Measurements from ENCODE around the gene PRPF40A. TPM values are rescaled to one million over a fixed set of nuclear protein-coding genes. Genes with fewer than 3 reads are reported as not detected.

The PRPF40A gene
- total and polyA plus RNA-seq, 9 of the 15 experiments (the other 6 are each of a cell fraction or from before 2014, with no cell fraction given), result 168 to 304 (median 264) TPM

GRCh38 chr2:152647552-152647951 lies 69.7 kb downstream of the PRPF40A start (continued):
- TF ChIP-seq ATF6 (CRISPR knock-in tag; IDR thresholded peaks at IDR 0.05) (no peak), ZNF57 (CRISPR knock-in tag; IDR thresholded peaks at IDR 0.05) (no peak), FOXK1 (CRISPR knock-in tag; IDR thresholded peaks at IDR 0.05; ENCODE audit: borderline replicate concordance) (no peak), PHF8 (IDR thresholded peaks at IDR 0.05; ENCODE audit: borderline replicate concordance, low read length) (no peak), HLTF (IDR thresholded peaks at IDR 0.05) (no peak), ZFP30 (CRISPR knock-in tag; IDR thresholded peaks at IDR 0.05; ENCODE audit: borderline replicate concordance) (no peak), GTF2E2 (tag; IDR thresholded peaks at IDR 0.05) (no peak)
- TF ChIP-seq, protein P1, sequence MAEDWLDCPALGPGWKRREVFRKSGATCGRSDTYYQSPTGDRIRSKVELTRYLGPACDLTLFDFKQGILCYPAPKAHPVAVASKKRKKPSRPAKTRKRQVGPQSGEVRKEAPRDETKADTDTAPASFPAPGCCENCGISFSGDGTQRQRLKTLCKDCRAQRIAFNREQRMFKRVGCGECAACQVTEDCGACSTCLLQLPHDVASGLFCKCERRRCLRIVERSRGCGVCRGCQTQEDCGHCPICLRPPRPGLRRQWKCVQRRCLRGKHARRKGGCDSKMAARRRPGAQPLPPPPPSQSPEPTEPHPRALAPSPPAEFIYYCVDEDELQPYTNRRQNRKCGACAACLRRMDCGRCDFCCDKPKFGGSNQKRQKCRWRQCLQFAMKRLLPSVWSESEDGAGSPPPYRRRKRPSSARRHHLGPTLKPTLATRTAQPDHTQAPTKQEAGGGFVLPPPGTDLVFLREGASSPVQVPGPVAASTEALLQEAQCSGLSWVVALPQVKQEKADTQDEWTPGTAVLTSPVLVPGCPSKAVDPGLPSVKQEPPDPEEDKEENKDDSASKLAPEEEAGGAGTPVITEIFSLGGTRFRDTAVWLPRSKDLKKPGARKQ (CRISPR knock-in tag; IDR thresholded peaks at IDR 0.05), result no peak
- TF ChIP-seq, protein P2, sequence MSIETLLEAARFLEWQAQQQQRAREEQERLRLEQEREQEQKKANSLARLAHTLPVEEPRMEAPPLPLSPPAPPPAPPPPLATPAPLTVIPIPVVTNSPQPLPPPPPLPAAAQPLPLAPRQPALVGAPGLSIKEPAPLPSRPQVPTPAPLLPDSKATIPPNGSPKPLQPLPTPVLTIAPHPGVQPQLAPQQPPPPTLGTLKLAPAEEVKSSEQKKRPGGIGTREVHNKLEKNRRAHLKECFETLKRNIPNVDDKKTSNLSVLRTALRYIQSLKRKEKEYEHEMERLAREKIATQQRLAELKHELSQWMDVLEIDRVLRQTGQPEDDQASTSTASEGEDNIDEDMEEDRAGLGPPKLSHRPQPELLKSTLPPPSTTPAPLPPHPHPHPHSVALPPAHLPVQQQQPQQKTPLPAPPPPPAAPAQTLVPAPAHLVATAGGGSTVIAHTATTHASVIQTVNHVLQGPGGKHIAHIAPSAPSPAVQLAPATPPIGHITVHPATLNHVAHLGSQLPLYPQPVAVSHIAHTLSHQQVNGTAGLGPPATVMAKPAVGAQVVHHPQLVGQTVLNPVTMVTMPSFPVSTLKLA (conservative IDR thresholded peaks at IDR 0.05), result no peak
